Measurements from ENCODE around the gene MEP1A.
"Not testable (repeated sequence)": the region's sequence is repeated elsewhere in the genome, so short reads cannot be mapped to it uniquely, and the experiment has no call there.

Gene MEP1A

GRCh38 chr6:46793138-46793537 is at the start of gene MEP1A:
Gene MEP1A, plus strand, starts transcription at chr6:46793389. Its CDS starts 10 bp downstream, at chr6:46793399.
- DNase-seq, result no peak

GRCh38 chr6:46743425-46744158 is 49.6 kb upstream of the MEP1A start:
- DNase-seq, result no peak

DNA sequence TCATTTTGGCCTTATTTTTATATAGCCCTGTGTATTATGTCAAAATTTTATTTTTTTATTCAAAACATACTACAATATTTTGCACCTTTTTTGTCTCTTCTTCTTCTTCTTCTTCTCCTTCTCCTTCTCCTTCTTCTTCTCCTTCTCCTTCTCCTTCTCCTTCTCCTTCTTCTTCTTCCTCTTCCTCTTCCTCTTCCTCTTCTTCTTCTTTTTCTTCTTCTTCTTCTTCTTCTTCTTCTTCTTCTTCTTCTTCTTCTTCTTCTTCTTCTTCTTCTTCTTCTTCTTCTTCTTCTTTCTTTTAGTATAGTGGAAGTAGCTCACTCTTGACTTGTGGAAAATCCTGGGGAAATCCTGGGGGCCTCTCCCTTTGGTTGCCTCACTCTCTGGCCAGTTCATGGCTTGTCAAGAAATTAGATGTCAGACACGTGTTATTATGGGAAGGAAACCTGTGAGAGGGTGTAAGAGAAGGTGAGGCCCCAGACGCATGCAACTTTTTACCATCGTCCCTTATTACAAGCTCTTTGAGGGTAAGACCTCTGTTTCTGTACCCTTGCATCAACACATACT is 48.9 kb upstream of the MEP1A start:
- not testable (repeated sequence) for DNase-seq

DNA sequence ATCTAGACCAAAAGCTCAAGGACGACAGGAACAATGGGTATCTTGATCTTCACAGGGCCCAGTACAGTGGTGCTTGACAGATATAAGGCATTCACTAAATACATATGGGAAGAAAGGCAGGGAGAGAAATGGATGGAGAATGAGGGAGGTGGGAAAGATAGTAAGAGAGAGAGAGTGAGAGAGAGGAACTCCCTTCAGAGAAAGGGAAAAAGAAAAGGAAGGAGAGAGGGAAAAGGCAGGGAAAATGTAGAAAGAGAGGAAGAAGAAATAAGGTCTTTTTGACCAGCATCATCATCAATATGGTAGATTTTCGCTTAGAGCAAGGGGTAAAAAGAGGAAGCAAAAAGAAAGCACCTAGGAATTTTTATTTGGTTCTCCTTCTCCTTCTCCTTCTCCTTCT is 47.2 kb upstream of the MEP1A start:
- DNase-seq, result no peak

- no peak for DNase-seq
Observed at GRCh38 chr6:46746696-46747095, 46.5 kb upstream of the MEP1A start, which contains the start of gene ANKRD66. Gene ANKRD66, plus strand, starts transcription at chr6:46746933. Its CDS starts 5,016 bp downstream, at chr6:46751949.

GRCh38 chr6:46748940-46749503 is 44.2 kb upstream of the MEP1A start:
- no peak for DNase-seq

DNA sequence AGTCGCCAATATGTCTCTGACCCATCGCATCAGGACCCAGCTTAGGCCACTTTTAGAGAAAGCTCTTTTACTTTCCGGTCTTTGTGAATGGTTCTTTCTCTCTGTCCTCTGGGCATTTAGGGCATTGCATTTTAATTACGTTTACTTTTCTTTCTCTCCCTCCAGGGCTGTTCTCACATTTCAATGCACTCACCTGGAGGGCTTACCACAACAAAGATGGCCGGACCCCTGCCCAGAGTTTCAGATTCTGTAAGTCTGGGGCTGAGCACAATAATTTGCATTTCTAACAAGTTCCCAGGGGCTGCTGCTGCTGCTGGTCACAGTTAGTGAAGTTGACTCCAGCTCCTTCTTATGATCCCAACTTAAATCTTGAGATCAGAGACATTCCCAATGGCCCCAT is 43.5 kb upstream of the MEP1A start:
- no peak for DNase-seq

- no peak for DNase-seq
Observed at GRCh38 chr6:46751658-46752057, 41.5 kb upstream of the MEP1A start.

- DNase-seq, result no peak
Observed at GRCh38 chr6:46755865-46756264, 37.3 kb upstream of the MEP1A start.

GRCh38 chr6:46756469-46757213 is 36.5 kb upstream of the MEP1A start:
- no peak for DNase-seq

DNA sequence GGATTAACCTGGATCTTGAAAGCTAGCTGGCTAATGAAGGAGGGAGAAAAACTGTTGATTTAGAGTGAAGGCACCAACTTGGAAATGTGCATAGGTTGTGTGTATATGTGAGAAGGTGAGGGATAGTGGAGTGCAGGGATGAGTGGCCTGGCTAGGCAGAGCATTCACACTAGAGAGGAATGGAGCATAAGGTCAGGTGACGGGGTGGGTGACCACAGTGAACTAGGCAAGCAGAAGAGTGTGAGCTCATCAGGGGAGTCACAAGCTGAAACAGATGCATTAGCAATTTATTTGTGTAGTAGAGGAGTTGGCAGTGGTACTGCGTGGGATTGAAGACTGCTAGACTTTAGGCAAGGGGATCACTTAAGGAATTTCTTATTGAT is 36.0 kb upstream of the MEP1A start:
- DNase-seq, result no peak

GRCh38 chr6:46758960-46759753 is 34.0 kb upstream of the MEP1A start:
- DNase-seq, result no peak

GRCh38 chr6:46760925-46761324 is 32.3 kb upstream of the MEP1A start:
- no peak for DNase-seq

DNA sequence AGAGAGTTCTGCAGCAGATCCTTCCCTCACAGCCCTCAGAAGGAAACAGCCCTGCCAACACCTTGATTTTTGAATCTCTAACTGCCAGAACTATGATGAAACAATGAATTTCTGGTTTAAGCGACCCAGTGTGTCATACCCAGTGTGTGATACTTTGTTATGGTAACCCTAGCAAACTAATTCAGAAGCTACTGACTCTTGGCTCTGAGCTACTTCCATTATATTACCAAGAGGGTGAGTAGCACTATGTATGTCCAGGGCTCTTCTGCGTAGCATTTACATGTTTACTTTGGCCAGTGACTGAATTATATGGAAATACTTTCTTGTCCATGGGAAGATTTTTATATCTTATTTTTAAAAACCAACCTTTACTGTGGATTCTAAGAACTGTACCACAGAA is 29.7 kb upstream of the MEP1A start:
- DNase-seq, result no peak

DNA sequence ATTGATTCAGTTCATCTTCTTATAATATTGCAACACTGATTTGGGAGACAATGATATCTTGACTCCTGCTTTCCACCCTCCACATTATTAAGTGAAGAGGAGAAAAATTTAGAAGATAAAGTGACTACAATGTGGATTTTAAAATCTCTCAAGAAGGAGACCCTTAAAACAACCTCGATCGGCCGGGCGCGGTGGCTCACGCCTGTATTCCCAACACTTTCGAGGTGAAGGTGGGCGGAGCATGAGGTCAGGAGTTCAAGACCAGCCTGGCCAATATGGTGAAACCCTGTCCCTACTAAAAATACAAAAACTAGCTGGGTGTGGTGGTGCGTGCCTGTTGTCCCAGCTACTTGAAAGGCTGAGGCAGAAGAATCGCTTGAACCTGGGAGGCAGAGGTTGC is 28.9 kb upstream of the MEP1A start:
- DNase-seq, result not testable (repeated sequence)

GRCh38 chr6:46764961-46765360 is 28.2 kb upstream of the MEP1A start:
- DNase-seq, result no peak

DNA sequence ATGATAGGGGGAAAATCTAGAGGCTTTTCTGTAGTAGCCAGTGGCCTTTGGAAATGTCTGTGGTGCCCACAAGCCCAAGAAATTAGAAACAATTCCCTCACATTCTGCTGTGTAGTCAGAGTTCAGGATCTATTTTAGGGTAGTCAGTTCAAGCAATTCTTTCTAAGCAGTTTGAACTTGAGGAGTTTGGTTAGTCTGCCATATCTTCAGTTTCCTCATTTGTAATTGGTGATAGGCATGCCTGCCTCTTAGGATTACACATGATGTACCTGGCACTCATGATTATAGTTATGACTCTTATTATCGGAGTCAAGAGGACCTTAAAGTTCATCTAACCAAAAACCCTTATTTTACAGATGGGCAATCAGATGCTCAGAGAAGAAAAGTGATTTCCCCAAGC is 21.2 kb upstream of the MEP1A start:
- no peak for DNase-seq

DNA sequence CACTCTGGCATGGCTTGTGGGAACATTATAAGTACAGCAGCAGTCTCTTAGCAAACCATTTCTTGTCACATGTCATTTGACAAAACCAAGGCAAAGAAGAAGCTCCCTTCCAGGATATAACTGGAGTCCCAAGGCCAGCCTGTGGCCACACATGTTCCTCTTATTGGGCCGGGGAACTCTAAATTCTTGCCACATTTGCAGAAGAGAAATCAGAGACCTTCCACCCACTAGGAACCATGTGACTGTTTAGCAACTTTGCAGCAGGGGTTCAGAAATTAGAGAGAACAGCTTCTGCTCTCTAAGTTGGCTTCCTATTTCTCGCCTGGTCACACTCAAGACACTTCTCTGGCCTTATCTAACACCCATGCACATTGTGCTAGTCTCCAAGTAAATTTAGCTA is 20.4 kb upstream of the MEP1A start:
- DNase-seq, result no peak

DNA sequence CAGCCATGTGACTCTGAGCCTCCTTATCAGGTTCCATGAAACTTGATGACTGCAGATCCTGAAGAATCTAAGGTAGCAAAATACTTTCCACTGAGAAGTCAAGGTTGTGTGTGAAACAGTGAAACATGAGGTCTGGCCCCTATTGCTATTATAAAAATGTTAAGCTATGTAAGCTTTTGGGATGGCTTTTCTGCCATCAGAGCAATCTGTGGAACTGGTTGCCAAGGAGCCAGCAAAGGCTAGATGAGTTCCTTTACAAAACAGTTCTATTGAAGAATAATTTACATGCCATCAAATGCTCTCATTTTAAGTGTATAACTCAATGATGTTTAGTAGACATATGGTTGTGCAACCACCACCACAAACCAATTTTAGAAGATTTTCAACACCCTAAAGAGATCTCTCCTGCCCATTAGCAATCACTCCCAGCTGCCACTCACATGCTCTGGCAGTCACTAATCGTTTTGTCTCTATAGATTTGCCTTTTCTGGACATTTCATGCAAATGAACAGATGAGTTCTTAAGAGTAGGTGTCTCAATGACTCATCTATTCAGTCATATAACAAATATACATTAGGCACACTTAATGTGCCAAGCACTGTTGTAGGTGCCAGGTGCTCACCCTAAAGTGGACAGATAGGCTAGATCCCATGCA is 19.9 kb upstream of the MEP1A start:
- DNase-seq, result no peak

DNA sequence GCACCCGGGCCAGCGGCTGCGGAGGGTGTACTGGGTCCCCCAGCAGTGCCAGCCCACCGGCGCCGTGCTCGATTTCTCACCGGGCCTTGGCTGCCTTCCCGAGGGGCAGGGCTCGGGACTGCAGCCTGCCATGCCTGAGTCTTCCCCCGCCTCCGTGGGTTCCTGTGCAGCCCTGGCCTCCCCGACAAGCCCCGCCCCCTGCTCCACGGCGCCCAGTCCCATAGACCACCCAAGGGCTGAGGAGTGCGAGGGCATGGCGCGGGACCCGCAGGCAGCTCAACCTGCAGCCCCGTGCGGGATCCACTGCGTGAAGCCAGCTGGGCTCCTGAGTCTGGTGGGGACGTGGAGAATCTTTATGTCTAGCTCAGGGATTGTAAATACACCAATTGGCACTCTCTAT is 18.5 kb upstream of the MEP1A start:
- DNase-seq, result not testable (repeated sequence)

DNA sequence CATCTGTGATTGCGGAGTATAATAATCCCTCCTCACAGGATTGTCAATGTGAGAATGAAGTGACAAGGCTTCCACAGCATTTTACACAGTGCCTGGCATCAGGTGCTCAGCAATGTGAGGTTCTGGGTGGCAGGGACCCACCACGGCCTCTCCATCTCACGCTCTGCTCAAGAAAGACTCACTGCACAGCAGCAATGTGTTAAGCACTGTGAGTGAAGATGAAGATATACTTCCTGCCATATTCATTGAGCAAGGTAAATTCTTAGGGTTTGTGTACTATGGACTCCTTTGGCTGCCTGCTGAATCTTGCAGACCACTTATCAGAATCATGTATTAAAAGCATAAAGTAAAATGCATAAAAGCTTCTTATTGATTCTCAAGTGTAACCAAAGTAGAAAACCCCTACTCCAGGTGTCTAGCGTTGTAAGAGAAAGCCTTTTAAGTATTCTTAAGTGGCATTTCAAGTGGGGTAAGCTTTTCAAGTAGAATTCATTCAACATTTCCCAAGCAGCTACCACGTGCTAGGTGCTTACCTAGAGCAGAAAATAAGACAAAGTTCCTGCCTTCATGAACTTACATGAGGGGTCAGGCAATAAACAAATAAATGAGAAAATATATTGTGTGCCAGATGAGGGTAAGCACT is 17.0 kb upstream of the MEP1A start:
- DNase-seq, result no peak

Measured in NCI-H1048 (cell line).